B cell (primary cell): Measurements from ENCODE around the gene ARMH3. TPM values are rescaled to one million over a fixed set of nuclear protein-coding genes. Genes with fewer than 3 reads are reported as not detected.

Experiments
- ATAC-seq: fragments of 200-7000 bp; cut with Tn5 transposase; one replicate; pipeline ENCODE4 v1.10.0; 2021; ENCODE audit warnings: low read depth, mild to moderate bottlenecking, moderate number of reproducible peaks, moderate library complexity
- CTCF ChIA-PET: fragments of 350-600 bp; sonication (Branson Sonifier 250); formaldehyde crosslinking; loops from one replicate; lab custom pipeline; 2021; ENCODE audit warnings: antibody characterized with exemption, inconsistent platforms; lab: Charles Lee
- POLR2A ChIA-PET: fragments of 350-600 bp; sonication (Branson Sonifier 250); formaldehyde crosslinking; loops from one replicate; lab custom pipeline; 2021; ENCODE audit warnings: antibody characterized with exemption; lab: Charles Lee
- DNase-seq: peaks from one replicate; pipeline ENCODE4 v3.0.0; 2013
- H2AFZ ChIP-seq: 2 replicates; pipeline ENCODE4 v1.6.1; 2012; ENCODE audit warnings: mild to moderate bottlenecking, low read depth, low read length; ENCODE audit not compliant: insufficient read depth, poor library complexity, severe bottlenecking
- H3K27ac ChIP-seq, 2 donors: 1 replicate in 1 of 2; 2 replicates in 1 of 2; pipeline ENCODE4 v1.5.1; 2012 to 2013; ENCODE audit warnings: low read length in 2 of 2, mild to moderate bottlenecking in 2 of 2, moderate library complexity in 1 of 2
- H3K27me3 ChIP-seq, 4 experiments: fragments of 200-600 bp in 1 of 4; sonication (generic) in 1 of 4; replicated peaks in 1 of 4; 1 replicate in 2 of 4; 2 replicates in 2 of 4; pipeline versions ENCODE4 v1.6.1 to v1.7.0; 2013 to 2016; ENCODE audit warnings: low read length in 3 of 4, mild to moderate bottlenecking in 2 of 4, mixed read lengths in 1 of 4, moderate library complexity in 1 of 4; ENCODE audit not compliant: insufficient read depth in 4 of 4, control insufficient read depth in 3 of 4; ENCODE audit errors: control extremely low read depth in 1 of 4
- H3K36me3 ChIP-seq, 2 experiments: replicated peaks in 1 of 2; 1 replicate in 1 of 2; 2 replicates in 1 of 2; pipeline versions ENCODE4 v1.6.1 to v1.7.1; 2013; ENCODE audit warnings: low read length in 1 of 2; ENCODE audit not compliant: insufficient read depth in 2 of 2, control insufficient read depth in 1 of 2; ENCODE audit errors: control extremely low read depth in 1 of 2, extremely low read depth in 1 of 2
- H3K4me1 ChIP-seq, 2 donors: fragments of 200-600 bp in 1 of 2; sonication (generic) in 1 of 2; 1 replicate in 1 of 2; 2 replicates in 1 of 2; pipeline versions ENCODE4 v1.5.1 to v1.6.1; 2013 to 2017; ENCODE audit warnings: low read length in 2 of 2; ENCODE audit not compliant: control insufficient read depth in 2 of 2, insufficient read depth in 2 of 2
- H3K4me2 ChIP-seq: replicated peaks from 2 replicates; pipeline ENCODE3; 2012; ENCODE audit warnings: mild to moderate bottlenecking, low read depth, low read length; ENCODE audit not compliant: poor library complexity, severe bottlenecking
- H3K4me3 ChIP-seq, 5 experiments: fragments of 200-600 bp in 1 of 5; sonication (generic) in 1 of 5; 1 replicate in 3 of 5; 2 replicates in 2 of 5; pipeline versions ENCODE4 v1.5.1 to v1.7.0; 2011 to 2016; ENCODE audit warnings: low read length in 4 of 5, mild to moderate bottlenecking in 4 of 5, low read depth in 2 of 5, control low read depth in 1 of 5, moderate library complexity in 1 of 5; ENCODE audit not compliant: insufficient read depth in 1 of 5; ENCODE audit errors: control extremely low read depth in 1 of 5, extremely low read depth in 1 of 5
- H3K79me2 ChIP-seq: fragments of 200-600 bp; sonication (generic); one replicate; pipeline ENCODE4 v1.6.0; 2016; ENCODE audit warnings: low read length; ENCODE audit not compliant: control insufficient read depth, insufficient read depth
- H3K9ac ChIP-seq: fragments of 200-600 bp; sonication (generic); 2 replicates; pipeline ENCODE4 v1.6.1; 2017; ENCODE audit warnings: mild to moderate bottlenecking, low read length, moderate library complexity
- H3K9me3 ChIP-seq, 3 donors: one replicate each; pipeline versions ENCODE4 v1.6.1 to v1.7.1; 2013; ENCODE audit warnings: low read length in 2 of 3; ENCODE audit not compliant: control insufficient read depth in 2 of 3, insufficient read depth in 1 of 3; ENCODE audit errors: control extremely low read depth in 1 of 3
- H4K20me1 ChIP-seq: 2 replicates; pipeline ENCODE4 v1.6.0; 2012; ENCODE audit warnings: mild to moderate bottlenecking, low read length; ENCODE audit not compliant: insufficient read depth, control insufficient read depth, poor library complexity, severe bottlenecking
- H3K27ac Mint-ChIP-seq: one replicate; pipeline ENCODE4 v1.8.0; 2021; ENCODE audit warnings: mixed read lengths
- H3K27me3 Mint-ChIP-seq: one replicate; pipeline ENCODE4 v1.8.0; 2021; ENCODE audit warnings: mixed read lengths
- H3K4me1 Mint-ChIP-seq: one replicate; pipeline ENCODE4 v1.8.0; 2021; ENCODE audit warnings: mixed read lengths
- H3K4me3 Mint-ChIP-seq: one replicate; pipeline ENCODE4 v1.8.0; 2021; ENCODE audit warnings: mixed read lengths
- H3K9me3 Mint-ChIP-seq: one replicate; pipeline ENCODE4 v1.8.0; 2022; ENCODE audit warnings: mixed read lengths; ENCODE audit not compliant: insufficient read depth
- CTCF ChIP-seq: fragments of 200-600 bp; IDR thresholded peaks from one replicate; pipeline ENCODE4 v1.8.0; 2022; ENCODE audit warnings: antibody characterized with exemption, mild to moderate bottlenecking
- EZH2 ChIP-seq: IDR thresholded peaks from 2 replicates; pipeline ENCODE4 v1.6.1; 2012; ENCODE audit warnings: borderline replicate concordance, low read depth, mild to moderate bottlenecking, moderate library complexity, low read length; ENCODE audit not compliant: insufficient read depth, poor library complexity, severe bottlenecking
- WGBS: methylation state at CpG from one replicate; pipeline ENCODE4 v1.1.5; 2013; ENCODE audit warnings: missing lambda C conversion rate; ENCODE audit not compliant: insufficient coverage; 5-methylcytosine and 5-hydroxymethylcytosine counted together
- intact Hi-C: fragments of 100-400 bp; cut with micrococcal nuclease; formaldehyde crosslinking; loops from one replicate; pipeline ENCODE4 v1.10.0; 2022
- polyA plus RNA-seq: library from polyadenylated mRNA; depleted of rRNA; stranded (reverse); fragments of >200 nt; gene quantifications from 2 replicates; pipeline ENCODE4 v1.2.3, GENCODE V29; 2012
- total RNA-seq, 2 donors: library from RNA; stranded (reverse); fragments of 120-200 nt in 1 of 2; gene quantifications; 1 replicate in 1 of 2; 2 replicates in 1 of 2; pipeline versions ENCODE4 v1.2.3 to v1.2.4, GENCODE V29; 2013 to 2022

The ARMH3 gene
- total and polyA plus RNA-seq, 2 donors (not counting 1 experiment from before 2014, with no cell fraction given): 33.4 to 40.7 TPM

DNA sequence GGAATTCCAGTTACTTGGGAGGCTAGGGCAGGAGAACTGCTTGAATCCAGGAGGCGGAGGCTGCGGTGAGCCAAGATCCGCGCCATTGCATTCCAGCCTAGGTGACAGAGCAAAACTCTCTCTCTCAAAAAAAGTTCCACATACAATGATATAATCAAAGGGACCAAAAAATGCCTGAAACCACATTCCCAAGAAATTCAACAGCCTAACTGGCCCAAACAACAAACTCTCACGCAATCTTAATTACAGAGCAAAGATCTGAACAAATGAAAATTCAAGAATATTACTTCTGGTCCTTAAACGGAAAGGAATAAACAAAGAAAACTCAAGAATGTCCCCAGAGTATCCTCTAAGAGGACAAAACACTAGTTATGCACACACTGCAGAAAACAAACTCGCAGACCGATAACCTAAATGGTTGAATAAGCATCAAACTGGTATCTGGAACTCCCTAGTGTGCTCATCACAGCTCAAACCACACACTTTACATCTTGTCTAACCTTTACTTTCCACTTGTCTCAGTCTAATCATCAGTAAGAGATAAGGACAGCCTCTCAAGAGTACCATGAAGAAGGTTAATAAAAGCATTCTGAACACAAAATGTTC lies 241.4 kb downstream of the ARMH3 start:
- ATAC-seq: peak; percentile 19
- no peaks in the 10 kb centered on the region for H3K27me3 ChIP-seq
- H3K27ac Mint-ChIP-seq: peak overlapping the region; percentile 99
- no peaks in the 10 kb centered on the region for H3K27me3 Mint-ChIP-seq
- peak overlapping the region; percentile 17 to 97 (median 92) for H3K4me3 ChIP-seq
- H3K4me1 Mint-ChIP-seq: peaks cover 51% of the 10 kb centered on the region
- peak overlapping the region; percentile 96 for H3K9ac ChIP-seq
- H3K4me2 ChIP-seq: peak overlapping the region; percentile 79
- no peaks in the 10 kb centered on the region for H3K9me3 Mint-ChIP-seq
- intact Hi-C loops: loop anchor here (5.0 kb wide), 4 partner anchors 318 to 898 kb away; partner anchors contain the start of genes ARL3, GBF1, PPRC1 and SFXN2
- peaks cover 96% of the 10 kb centered on the region for H3K79me2 ChIP-seq
- peaks cover 33 to 34% of the 10 kb centered on the region in 2 donors for H3K4me1 ChIP-seq
- peaks cover 5 to 37% of the 10 kb centered on the region in 2 experiments for H3K36me3 ChIP-seq
- no peaks in the 10 kb centered on the region for H3K9me3 ChIP-seq
- peak overlapping the region; percentile 94 for H3K4me3 Mint-ChIP-seq
- POLR2A ChIA-PET: interaction anchor here (0.7 to 6.3 kb wide), 3 partner anchors 16 to 306 kb away, joined by 3 to 102 read pairs (median 3); partner anchors contain the start of gene LDB1
- TF ChIP-seq CTCF: no peak
- no peak for TF ChIP-seq EZH2
- DNase-seq: peak; percentile 62
- H4K20me1 ChIP-seq: peaks cover 82% of the 10 kb centered on the region
- WGBS: 57% methylated on average over 7 of the region's 8 CpGs
- CTCF ChIA-PET: interaction anchor here (0.8 to 5.6 kb wide), 6 partner anchors 11 to 195 kb away, joined by 3 to 48 read pairs (median 6); partner anchors contain the start of gene NPM3
- no peak overlapping the region for H2AFZ ChIP-seq
- H3K27ac ChIP-seq: peak overlapping the region; percentile 81 to 85

DNA sequence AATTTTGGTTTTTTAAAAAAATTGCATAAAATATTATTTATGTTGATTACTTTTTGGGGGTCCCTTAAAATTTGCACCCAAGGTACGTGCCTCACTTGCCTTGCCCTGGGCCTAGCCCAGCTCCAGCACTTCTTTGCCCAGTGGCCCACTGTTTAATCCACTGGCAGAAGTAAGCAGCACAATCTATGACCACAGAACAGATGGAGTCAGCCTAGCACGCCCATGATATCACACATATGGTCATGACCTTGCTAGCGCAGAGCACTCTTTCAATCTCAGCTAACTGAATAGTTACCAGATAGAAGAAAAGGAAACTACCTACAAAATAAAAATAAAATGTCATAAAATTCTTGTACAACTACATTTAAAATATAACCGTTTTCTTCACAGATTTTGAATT lies 243.4 kb downstream of the ARMH3 start:
- H3K4me1 ChIP-seq: peaks cover 24 to 27% of the 10 kb centered on the region in 2 donors
- 89% methylated on average over 1 of the region's 4 CpGs for WGBS
- ChIA-PET POLR2A (no interaction called here), CTCF (interaction anchor here (1.2 to 4.6 kb wide), 4 partner anchors 25 to 260 kb away, joined by 3 to 38 read pairs (median 4); no protein-coding TSS in a partner anchor)
- Mint-ChIP-seq H3K9me3 (no peaks in the 10 kb centered on the region), H3K27ac (peak overlapping the region; percentile 54), H3K27me3 (no peaks in the 10 kb centered on the region), H3K4me1 (peaks cover 45% of the 10 kb centered on the region), H3K4me3 (no peak overlapping the region)
- H4K20me1 ChIP-seq: peaks cover 96% of the 10 kb centered on the region
- no peak overlapping the region for H2AFZ ChIP-seq
- H3K4me3 ChIP-seq: no peak overlapping the region
- H3K9ac ChIP-seq: no peak overlapping the region
- DNase-seq (no peak), ATAC-seq (no peak)
- no peak overlapping the region for H3K4me2 ChIP-seq
- H3K27ac ChIP-seq: peak overlapping the region in 1 of 2 donors; percentile 81
- H3K36me3 ChIP-seq: peaks cover 10 to 57% of the 10 kb centered on the region in 2 experiments
- TF ChIP-seq EZH2 (no peak), CTCF (no peak)
- intact Hi-C loops: no loop called here
- no peaks in the 10 kb centered on the region for H3K27me3 ChIP-seq
- H3K9me3 ChIP-seq: no peaks in the 10 kb centered on the region
- H3K79me2 ChIP-seq: peaks cover 100% of the 10 kb centered on the region
